ENCODE data around the gene RHOA. TPM values are rescaled to one million over a fixed set of nuclear protein-coding genes. Genes with fewer than 3 reads are reported as not detected.
"Not testable (repeated sequence)": the region's sequence is repeated elsewhere in the genome, so short reads cannot be mapped to it uniquely, and the experiment has no call there.

Gene RHOA
- total and polyA plus RNA-seq, 2 of the 4 experiments (the other 2 are of a cell fraction): 383 to 879 TPM

DNA sequence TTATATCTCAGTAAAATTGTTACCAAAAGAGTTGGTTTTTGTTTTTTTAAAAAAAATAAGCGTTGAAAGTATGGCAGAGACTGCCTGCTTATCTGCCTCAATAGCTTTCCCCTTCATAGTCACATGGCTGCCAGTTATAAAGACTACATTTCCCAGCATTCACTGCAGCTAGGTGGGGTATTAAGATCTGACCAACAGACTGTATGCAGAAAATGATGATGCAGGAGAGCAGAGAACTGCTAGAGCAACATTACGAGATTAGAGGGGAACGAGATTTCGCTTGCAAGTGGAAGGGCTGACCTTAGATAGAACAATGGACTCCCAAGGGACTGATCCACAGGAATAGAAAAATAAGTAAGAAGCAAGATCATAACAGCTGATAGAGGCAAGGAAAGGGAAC, 14.3 kb downstream of the RHOA start:
- no peak overlapping the region for H3K23ac ChIP-seq (ENCODE audit: low read depth, low read length)
- no peak overlapping the region for H2BK120ac ChIP-seq (ENCODE audit: low read depth, low read length)
- peaks cover 93% of the 10 kb centered on the region for H4K20me1 ChIP-seq (ENCODE audit: insufficient read depth, low read length)
- no peak overlapping the region for H3K4me2 ChIP-seq (ENCODE audit: low read depth, low read length)
- WGBS, 2 experiments (ENCODE audit: extremely low coverage in 2 of 2, insufficient read length in 1 of 2): 70% methylated on average over 3 of the region's 4 CpGs; no CpG with 5 or more reads in 1 of the 2 experiments
- H3K14ac ChIP-seq (replicated peaks; ENCODE audit: low read depth, low read length): no peak overlapping the region
- CTCF ChIA-PET: no interaction called here
- H4K8ac ChIP-seq (ENCODE audit: low read depth in 2 of 2, low read length in 2 of 2): no peak overlapping the region
- H3K4me1 ChIP-seq (ENCODE audit: control insufficient read depth, insufficient read depth, low read length): peaks cover 3% of the 10 kb centered on the region; the same call in 1 of the 2 replicates
- peaks cover 15% of the 10 kb centered on the region for H3K9me1 ChIP-seq (ENCODE audit: insufficient read depth, low read length)
- H4K5ac ChIP-seq (ENCODE audit: low read depth, low read length): no peak overlapping the region
- no peak overlapping the region for H2AFZ ChIP-seq (replicated peaks; ENCODE audit: low read length, poor library complexity)
- H3K56ac ChIP-seq (ENCODE audit: extremely low read depth, insufficient read depth, low read length): no peak overlapping the region
- no peak overlapping the region for H2AK9ac ChIP-seq (replicated peaks; ENCODE audit: low read depth, low read length, poor library complexity)
- no peak overlapping the region for H2BK20ac ChIP-seq (ENCODE audit: low read depth, low read length)
- no peak overlapping the region for H2BK15ac ChIP-seq (ENCODE audit: low read depth, low read length)
- POLR2A ChIA-PET (ENCODE audit: unreplicated experiment): no interaction called here
- DNase-seq: no peak
- ATAC-seq (ENCODE audit: low read depth): 0 out of 2 replicates have a peak, but pooled peaks have one; percentile 52
- H3K4me3 ChIP-seq (ENCODE audit: insufficient read depth, low read depth, low read length): no peak overlapping the region
- H3K27me3 ChIP-seq (ENCODE audit: control insufficient read depth, insufficient read depth, low read length): no peaks in the 10 kb centered on the region
- no peak overlapping the region for H4K91ac ChIP-seq (ENCODE audit: insufficient read depth, low read depth, low read length)
- in situ Hi-C loops (cut with MboI; ENCODE audit: low sequenced_read_pairs): no loop called here
- intact Hi-C loops (cut with micrococcal nuclease): no loop called here
- no peak overlapping the region for H2AK5ac ChIP-seq (ENCODE audit: low read depth, low read length)
- TF ChIP-seq ELK1 (IDR thresholded peaks at IDR 0.05; ENCODE audit: borderline replicate concordance, low read depth, low read length): no peak
- TF ChIP-seq, protein P1, sequence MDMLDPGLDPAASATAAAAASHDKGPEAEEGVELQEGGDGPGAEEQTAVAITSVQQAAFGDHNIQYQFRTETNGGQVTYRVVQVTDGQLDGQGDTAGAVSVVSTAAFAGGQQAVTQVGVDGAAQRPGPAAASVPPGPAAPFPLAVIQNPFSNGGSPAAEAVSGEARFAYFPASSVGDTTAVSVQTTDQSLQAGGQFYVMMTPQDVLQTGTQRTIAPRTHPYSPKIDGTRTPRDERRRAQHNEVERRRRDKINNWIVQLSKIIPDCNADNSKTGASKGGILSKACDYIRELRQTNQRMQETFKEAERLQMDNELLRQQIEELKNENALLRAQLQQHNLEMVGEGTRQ (IDR thresholded peaks at IDR 0.05; ENCODE audit: low read depth, low read length): peak; percentile 43
- no peak overlapping the region for H3K27ac ChIP-seq (ENCODE audit: insufficient read depth, low read length)
- no peak overlapping the region for H3K4ac ChIP-seq (ENCODE audit: low read depth, low read length)
- H3K36me3 ChIP-seq (ENCODE audit: control insufficient read depth, insufficient read depth, low read length): peaks cover 19% of the 10 kb centered on the region
- H3K79me1 ChIP-seq (ENCODE audit: low read depth in 1 of 2, low read length in 2 of 2): peaks cover 0 to 44% of the 10 kb centered on the region in 2 experiments; a peak in 2 of 4 replicates
- dilution Hi-C loops (cut with HindIII; ENCODE audit: low sequenced_read_pairs, unreplicated experiment): no loop called here
- H3K9ac ChIP-seq (ENCODE audit: low read depth, low read length): no peak overlapping the region
- H3K9me3 ChIP-seq (ENCODE audit: control insufficient read depth, insufficient read depth, low read length): no peaks in the 10 kb centered on the region
- no peak overlapping the region for H3K18ac ChIP-seq (ENCODE audit: low read depth, low read length)
- no peak overlapping the region for H2BK5ac ChIP-seq (ENCODE audit: low read depth, low read length, poor library complexity, severe bottlenecking)
- BruUV-seq (replicated peaks): no TSS peak

DNA sequence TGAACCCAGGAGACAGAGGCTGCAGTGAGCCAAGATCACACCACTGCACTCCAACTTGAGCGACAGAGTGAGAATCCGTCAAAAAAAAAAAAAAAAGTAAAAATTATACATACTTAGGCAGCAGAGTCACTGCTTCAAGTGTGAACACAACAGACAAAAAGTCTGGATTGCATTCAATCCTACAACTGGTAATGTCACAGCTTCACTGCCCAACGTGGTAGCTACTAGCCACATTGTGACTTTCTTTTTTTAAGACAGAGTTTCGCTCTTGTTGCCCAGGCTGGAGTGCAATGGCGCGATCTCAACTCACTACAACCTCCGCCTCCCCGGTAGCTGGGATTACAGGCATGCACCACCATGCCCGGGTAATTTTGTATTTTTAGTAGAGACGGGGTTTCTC, 20.5 kb downstream of the RHOA start:
- H2AK9ac ChIP-seq (replicated peaks; ENCODE audit: low read depth, low read length, poor library complexity); H3K56ac ChIP-seq (ENCODE audit: extremely low read depth, insufficient read depth, low read length); POLR2A ChIA-PET (ENCODE audit: unreplicated experiment); H2BK5ac ChIP-seq (ENCODE audit: low read depth, low read length, poor library complexity, severe bottlenecking); H3K9ac ChIP-seq (ENCODE audit: low read depth, low read length); in situ Hi-C loops (cut with MboI; ENCODE audit: low sequenced_read_pairs); ATAC-seq (ENCODE audit: low read depth); H2BK20ac ChIP-seq (ENCODE audit: low read depth, low read length); H3K27ac ChIP-seq (ENCODE audit: insufficient read depth, low read length); H2BK120ac ChIP-seq (ENCODE audit: low read depth, low read length); H2BK15ac ChIP-seq (ENCODE audit: low read depth, low read length); H2AFZ ChIP-seq (replicated peaks; ENCODE audit: low read length, poor library complexity); H3K9me3 ChIP-seq (ENCODE audit: control insufficient read depth, insufficient read depth, low read length); H4K91ac ChIP-seq (ENCODE audit: insufficient read depth, low read depth, low read length); H2AK5ac ChIP-seq (ENCODE audit: low read depth, low read length); H3K4me2 ChIP-seq (ENCODE audit: low read depth, low read length); H4K8ac ChIP-seq (ENCODE audit: low read depth in 2 of 2, low read length in 2 of 2); H3K14ac ChIP-seq (replicated peaks; ENCODE audit: low read depth, low read length); H3K18ac ChIP-seq (ENCODE audit: low read depth, low read length); CTCF ChIA-PET; intact Hi-C loops (cut with micrococcal nuclease); H3K23ac ChIP-seq (ENCODE audit: low read depth, low read length); dilution Hi-C loops (cut with HindIII; ENCODE audit: low sequenced_read_pairs, unreplicated experiment); H3K4me1 ChIP-seq (ENCODE audit: control insufficient read depth, insufficient read depth, low read length); BruUV-seq (replicated peaks); H3K4ac ChIP-seq (ENCODE audit: low read depth, low read length); H3K4me3 ChIP-seq (ENCODE audit: insufficient read depth, low read depth, low read length); H4K5ac ChIP-seq (ENCODE audit: low read depth, low read length); H3K27me3 ChIP-seq (ENCODE audit: control insufficient read depth, insufficient read depth, low read length); DNase-seq: not testable (repeated sequence)
- Histone ChIP-seq H3K9me1 (ENCODE audit: insufficient read depth, low read length) (peaks cover 21% of the 10 kb centered on the region), H3K36me3 (ENCODE audit: control insufficient read depth, insufficient read depth, low read length) (peaks cover 16% of the 10 kb centered on the region), H3K79me1 (ENCODE audit: low read depth in 1 of 2, low read length in 2 of 2) (peaks cover 0 to 46% of the 10 kb centered on the region in 2 experiments; a peak in 2 of 4 replicates), H4K20me1 (ENCODE audit: insufficient read depth, low read length) (peaks cover 94% of the 10 kb centered on the region)
- 80% methylated on average over 1 of the region's 10 CpGs; no CpG with 5 or more reads in 1 of the 2 experiments for WGBS, 2 experiments (ENCODE audit: extremely low coverage in 2 of 2, insufficient read length in 1 of 2)

All from IMR-90 (cell line).